ENCODE results near the gene COL4A5. TPM values are rescaled to one million over a fixed set of nuclear protein-coding genes. Genes with fewer than 3 reads are reported as not detected.

Gene COL4A5
- total and polyA plus RNA-seq, 2 of the 13 experiments (the other 11 are each of a cell fraction or from before 2014, with no cell fraction given) = 39.5 to 45.5 TPM

DNA sequence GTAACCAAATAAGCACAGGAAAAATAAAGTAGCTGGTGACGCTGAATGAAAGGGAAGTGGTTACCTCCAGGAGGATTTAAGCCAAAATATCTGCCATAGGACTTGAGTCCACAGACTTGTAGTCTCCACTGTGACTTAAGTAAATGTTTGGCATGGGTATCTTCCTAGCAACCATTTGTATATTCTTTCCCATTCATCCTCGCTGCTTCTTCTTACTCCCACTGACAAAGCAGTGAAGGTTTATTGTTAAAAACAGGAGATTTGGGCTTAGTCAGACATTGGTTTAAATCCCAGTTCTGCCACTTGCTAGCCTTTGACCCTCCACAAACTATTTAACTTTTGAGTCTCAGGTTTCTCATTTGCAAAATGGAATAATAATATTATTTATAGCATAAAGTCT, 23.7 kb upstream of the COL4A5 start:
- POLR2A ChIA-PET = no interaction called here
- Histone ChIP-seq H3K36me3 (replicated peaks in 1 of 2; ENCODE audit: control insufficient read depth in 1 of 2, insufficient read depth in 2 of 2, low read length in 2 of 2) (no peaks in the 10 kb centered on the region), H3K27ac (ENCODE audit: extremely low read length, insufficient read depth, low read length) (no peak overlapping the region), H3K9ac (ENCODE audit: insufficient read depth, low read depth, low read length) (no peak overlapping the region), H3K4me3 (replicated peaks in 1 of 3; ENCODE audit: insufficient read depth in 1 of 3, low read depth in 2 of 3, low read length in 3 of 3) (no peak overlapping the region), H3K9me3 (ENCODE audit: low read length) (no peaks in the 10 kb centered on the region), H3K79me2 (ENCODE audit: insufficient read depth, low read length) (no peaks in the 10 kb centered on the region), H3K27me3 (ENCODE audit: control insufficient read depth in 1 of 2, insufficient read depth in 2 of 2, low read length in 2 of 2) (no peaks in the 10 kb centered on the region), H2AFZ (ENCODE audit: low read length) (no peak overlapping the region), H3K4me2 (ENCODE audit: low read depth, low read length) (no peak overlapping the region), H3K4me1 (ENCODE audit: insufficient read depth, low read length) (no peaks in the 10 kb centered on the region), H4K20me1 (ENCODE audit: insufficient read depth, low read length) (no peaks in the 10 kb centered on the region)
- no peak for ATAC-seq
- no peak for DNase-seq (ENCODE audit: low spot score)
- TF ChIP-seq ZNF251 (CRISPR knock-in tag; IDR thresholded peaks at IDR 0.05) = no peak
- no peak for TF ChIP-seq RBM22 (optimal IDR thresholded peaks at IDR 0.05; ENCODE audit: low read length)
- no peak for TF ChIP-seq TBP (CRISPR knock-in tag; IDR thresholded peaks at IDR 0.05)
- no peak for TF ChIP-seq NR2C2 (CRISPR knock-in tag; IDR thresholded peaks at IDR 0.05; ENCODE audit: borderline replicate concordance)
- no peak for TF ChIP-seq PHF20 (CRISPR knock-in tag; IDR thresholded peaks at IDR 0.05)
- TF ChIP-seq, protein P1, sequence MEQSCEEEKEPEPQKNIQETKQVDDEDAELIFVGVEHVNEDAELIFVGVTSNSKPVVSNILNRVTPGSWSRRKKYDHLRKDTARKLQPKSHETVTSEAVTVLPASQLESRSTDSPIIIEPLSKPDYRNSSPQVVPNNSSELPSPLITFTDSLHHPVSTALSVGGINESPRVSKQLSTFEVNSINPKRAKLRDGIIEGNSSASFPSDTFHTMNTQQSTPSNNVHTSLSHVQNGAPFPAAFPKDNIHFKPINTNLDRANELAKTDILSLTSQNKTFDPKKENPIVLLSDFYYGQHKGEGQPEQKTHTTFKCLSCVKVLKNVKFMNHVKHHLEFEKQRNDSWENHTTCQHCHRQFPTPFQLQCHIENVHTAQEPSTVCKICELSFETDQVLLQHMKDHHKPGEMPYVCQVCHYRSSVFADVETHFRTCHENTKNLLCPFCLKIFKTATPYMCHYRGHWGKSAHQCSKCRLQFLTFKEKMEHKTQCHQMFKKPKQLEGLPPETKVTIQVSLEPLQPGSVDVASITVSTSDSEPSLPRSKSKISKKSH (CRISPR knock-in tag; IDR thresholded peaks at IDR 0.05; ENCODE audit: borderline replicate concordance) = no peak
- TF ChIP-seq ZNF589 (CRISPR knock-in tag; conservative IDR thresholded peaks at IDR 0.05) = no peak
- TF ChIP-seq, protein P2, sequence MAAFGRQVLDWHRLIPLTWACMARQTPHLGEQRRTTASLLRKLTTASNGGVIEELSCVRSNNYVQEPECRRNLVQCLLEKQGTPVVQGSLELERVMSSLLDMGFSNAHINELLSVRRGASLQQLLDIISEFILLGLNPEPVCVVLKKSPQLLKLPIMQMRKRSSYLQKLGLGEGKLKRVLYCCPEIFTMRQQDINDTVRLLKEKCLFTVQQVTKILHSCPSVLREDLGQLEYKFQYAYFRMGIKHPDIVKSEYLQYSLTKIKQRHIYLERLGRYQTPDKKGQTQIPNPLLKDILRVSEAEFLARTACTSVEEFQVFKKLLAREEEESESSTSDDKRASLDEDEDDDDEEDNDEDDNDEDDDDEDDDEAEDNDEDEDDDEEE (CRISPR knock-in tag; IDR thresholded peaks at IDR 0.05) = no peak
- TF ChIP-seq, protein P3, sequence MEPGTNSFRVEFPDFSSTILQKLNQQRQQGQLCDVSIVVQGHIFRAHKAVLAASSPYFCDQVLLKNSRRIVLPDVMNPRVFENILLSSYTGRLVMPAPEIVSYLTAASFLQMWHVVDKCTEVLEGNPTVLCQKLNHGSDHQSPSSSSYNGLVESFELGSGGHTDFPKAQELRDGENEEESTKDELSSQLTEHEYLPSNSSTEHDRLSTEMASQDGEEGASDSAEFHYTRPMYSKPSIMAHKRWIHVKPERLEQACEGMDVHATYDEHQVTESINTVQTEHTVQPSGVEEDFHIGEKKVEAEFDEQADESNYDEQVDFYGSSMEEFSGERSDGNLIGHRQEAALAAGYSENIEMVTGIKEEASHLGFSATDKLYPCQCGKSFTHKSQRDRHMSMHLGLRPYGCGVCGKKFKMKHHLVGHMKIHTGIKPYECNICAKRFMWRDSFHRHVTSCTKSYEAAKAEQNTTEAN (CRISPR knock-in tag; conservative IDR thresholded peaks at IDR 0.05) = no peak
- TF ChIP-seq ZNF143 (CRISPR knock-in tag; IDR thresholded peaks at IDR 0.05) = no peak
- TF ChIP-seq NCOR1 (IDR thresholded peaks at IDR 0.05; ENCODE audit: borderline replicate concordance, low read length) = no peak
- TF ChIP-seq ZNF670 (CRISPR knock-in tag; IDR thresholded peaks at IDR 0.05; ENCODE audit: borderline replicate concordance) = no peak
- TF ChIP-seq, protein P4, sequence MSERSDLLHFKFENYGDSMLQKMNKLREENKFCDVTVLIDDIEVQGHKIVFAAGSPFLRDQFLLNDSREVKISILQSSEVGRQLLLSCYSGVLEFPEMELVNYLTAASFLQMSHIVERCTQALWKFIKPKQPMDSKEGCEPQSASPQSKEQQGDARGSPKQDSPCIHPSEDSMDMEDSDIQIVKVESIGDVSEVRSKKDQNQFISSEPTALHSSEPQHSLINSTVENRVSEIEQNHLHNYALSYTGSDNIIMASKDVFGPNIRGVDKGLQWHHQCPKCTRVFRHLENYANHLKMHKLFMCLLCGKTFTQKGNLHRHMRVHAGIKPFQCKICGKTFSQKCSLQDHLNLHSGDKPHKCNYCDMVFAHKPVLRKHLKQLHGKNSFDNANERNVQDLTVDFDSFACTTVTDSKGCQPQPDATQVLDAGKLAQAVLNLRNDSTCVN (CRISPR knock-in tag; IDR thresholded peaks at IDR 0.05; ENCODE audit: borderline replicate concordance) = no peak
- no peak for TF ChIP-seq ZNF788 (CRISPR knock-in tag; IDR thresholded peaks at IDR 0.05; ENCODE audit: borderline replicate concordance)
- TF ChIP-seq ZNF562 (CRISPR knock-in tag; IDR thresholded peaks at IDR 0.05; ENCODE audit: borderline replicate concordance) = no peak
- no peak for TF ChIP-seq MIER3 (CRISPR knock-in tag; IDR thresholded peaks at IDR 0.05; ENCODE audit: borderline replicate concordance)
- in situ Hi-C loops (cut with HindIII; ENCODE audit: extremely low pct_ligation_motif_present, low pct_unique_long_range_greater_than_20kb) (no loop called here), intact Hi-C loops (cut with micrococcal nuclease; ENCODE audit: unreplicated experiment) (no loop called here)
- no peak for FAIRE-seq
- WGBS (ENCODE audit: low lambda C conversion rate) = 100% methylated on average over 2 of the region's 2 CpGs
- CTCF ChIA-PET (ENCODE audit: low intra/inter-chr PET ratio, low total read pairs) = no interaction called here
- no TSS peak for BruUV-seq (replicated peaks)

Measured in HepG2 (cell line).